Keratinocyte (primary cell): ENCODE results near the gene STIMATE. TPM values are rescaled to one million over a fixed set of nuclear protein-coding genes. Genes with fewer than 3 reads are reported as not detected.

Source experiments
- DNase-seq: peaks from one replicate; pipeline ENCODE4 v3.0.0-alpha.2; 2011; ENCODE audit warnings: low read depth, missing footprints, low spot score
- FAIRE-seq: peaks from 2 replicates; lab custom pipeline; 2011; peaks lifted over from hg19 to GRCh38; lab: Jason Lieb, UNC
- H2AFZ ChIP-seq: 2 replicates; pipeline ENCODE4 v1.6.0; 2012; ENCODE audit warnings: low read length, control low read depth, inconsistent platforms; ENCODE audit not compliant: control insufficient read depth
- H3K27ac ChIP-seq: 2 replicates; pipeline ENCODE4 v1.5.1; 2011; ENCODE audit warnings: low read length; ENCODE audit not compliant: control insufficient read depth, insufficient read depth
- H3K27me3 ChIP-seq: 3 replicates; pipeline ENCODE4 v1.6.0; 2011; ENCODE audit warnings: low read length; ENCODE audit not compliant: control insufficient read depth, insufficient read depth; ENCODE audit errors: extremely low read depth
- H3K36me3 ChIP-seq, 2 experiments: 2 replicates in 1 of 2; 3 replicates in 1 of 2; pipeline ENCODE4 v1.5.1; 2011; ENCODE audit warnings: low read length in 2 of 2, mild to moderate bottlenecking in 1 of 2; ENCODE audit not compliant: control insufficient read depth in 2 of 2, insufficient read depth in 2 of 2; ENCODE audit errors: extremely low read depth in 1 of 2
- H3K4me1 ChIP-seq: 3 replicates; pipeline ENCODE4 v1.5.1; 2011; ENCODE audit warnings: low read length; ENCODE audit not compliant: control insufficient read depth, insufficient read depth; ENCODE audit errors: extremely low read depth
- H3K4me2 ChIP-seq: 3 replicates; pipeline ENCODE4 v1.6.0; 2011; ENCODE audit warnings: low read depth, low read length; ENCODE audit not compliant: control insufficient read depth, insufficient read depth; ENCODE audit errors: extremely low read depth
- H3K4me3 ChIP-seq, 3 experiments: fragments of 200-600 bp in 1 of 3; sonication (generic) in 1 of 3; 2 replicates in 2 of 3; 3 replicates in 1 of 3; pipeline ENCODE4 v1.5.1; 2011 to 2016; ENCODE audit warnings: low read length in 3 of 3, mild to moderate bottlenecking in 3 of 3, control low read depth in 2 of 3, inconsistent platforms in 1 of 3, low read depth in 1 of 3, mixed read lengths in 1 of 3, mixed run types in 1 of 3, moderate library complexity in 1 of 3; ENCODE audit not compliant: control insufficient read depth in 2 of 3, insufficient read depth in 2 of 3; ENCODE audit errors: extremely low read depth in 1 of 3
- H3K79me2 ChIP-seq: 2 replicates; pipeline ENCODE4 v1.6.0; 2012; ENCODE audit warnings: low read length; ENCODE audit not compliant: control insufficient read depth, insufficient read depth
- H3K9ac ChIP-seq: 3 replicates; pipeline ENCODE4 v1.6.0; 2011; ENCODE audit warnings: low read length; ENCODE audit not compliant: control insufficient read depth, insufficient read depth; ENCODE audit errors: extremely low read depth
- H3K9me1 ChIP-seq: 3 replicates; pipeline ENCODE4 v1.6.0; 2011; ENCODE audit warnings: low read length; ENCODE audit not compliant: control insufficient read depth, insufficient read depth; ENCODE audit errors: extremely low read depth
- H3K9me3 ChIP-seq: 2 replicates; pipeline ENCODE4 v1.5.1; 2012; ENCODE audit warnings: low read depth, low read length; ENCODE audit not compliant: control insufficient read depth
- H4K20me1 ChIP-seq: 3 replicates; pipeline ENCODE4 v1.6.0; 2011; ENCODE audit warnings: low read length; ENCODE audit not compliant: control insufficient read depth, insufficient read depth; ENCODE audit errors: extremely low read depth
- CTCF ChIP-seq, 3 experiments: IDR thresholded peaks in 1 of 3; conservative IDR thresholded peaks in 1 of 3; optimal IDR thresholded peaks in 1 of 3; 2 replicates in 2 of 3; 3 replicates in 1 of 3; pipeline versions ENCODE3 to v1.5.1; 2011; ENCODE audit warnings: low read length in 3 of 3, mild to moderate bottlenecking in 3 of 3, moderate library complexity in 2 of 3, control low read depth in 1 of 3, inconsistent platforms in 1 of 3; ENCODE audit not compliant: insufficient read depth in 2 of 3; ENCODE audit errors: extremely low read depth in 1 of 3
- EZH2 ChIP-seq: IDR thresholded peaks from one replicate; pipeline ENCODE4 v1.6.1; 2012; ENCODE audit warnings: inconsistent platforms, mild to moderate bottlenecking, low read length, moderate library complexity
- dilution Hi-C: fragments of 300-500 bp; cut with MboI; formaldehyde crosslinking; loops from one replicate; pipeline ENCODE4 v1.7.0; 2020; ENCODE audit warnings: low sequenced_read_pairs; ENCODE audit not compliant: extremely low pct_ligation_motif_present
- polyA plus RNA-seq, 5 experiments: library from polyadenylated mRNA; depleted of rRNA in 3 of 5; stranded (reverse) in 3 of 5; stranded (forward) in 1 of 5; unstranded in 1 of 5; fragments of >200 nt; gene quantifications; 1 replicate in 1 of 5; 2 replicates in 3 of 5; 3 replicates in 1 of 5; pipeline versions ENCODE4 v1.2.1 to v1.2.3, GENCODE V29; 2011 to 2012; ENCODE audit warnings: missing spikeins in 2 of 5, low read depth in 1 of 5, low replicate concordance in 1 of 5

Gene STIMATE
- polyA plus RNA-seq, 1 donor (not counting 4 experiments of a cell fraction or from before 2014, with no cell fraction given), result 8.2 TPM

GRCh38 chr3:52860424-52860768, 37.0 kb downstream of the STIMATE start:
- FAIRE-seq, result no peak
- Histone ChIP-seq H3K4me2 (no peak overlapping the region), H3K4me1 (no peaks in the 10 kb centered on the region), H3K4me3 (no peak overlapping the region), H3K9me3 (no peaks in the 10 kb centered on the region), H3K9ac (no peak overlapping the region), H3K36me3 (peaks cover 0 to 2% of the 10 kb centered on the region in 2 experiments), H2AFZ (no peak overlapping the region), H3K9me1 (no peaks in the 10 kb centered on the region), H3K27me3 (no peaks in the 10 kb centered on the region), H3K27ac (no peak overlapping the region), H4K20me1 (no peaks in the 10 kb centered on the region), H3K79me2 (no peaks in the 10 kb centered on the region)
- dilution Hi-C loops, result no loop called here
- DNase-seq, result no peak
- TF ChIP-seq CTCF (optimal IDR thresholded peaks at IDR 0.05 in 1 of 3, IDR thresholded peaks at IDR 0.05 in 1 of 3, conservative IDR thresholded peaks at IDR 0.05 in 1 of 3; ENCODE audit: extremely low read depth in 1 of 3, insufficient read depth in 2 of 3, low read length in 3 of 3) (no peak), EZH2 (no peak)

GRCh38 chr3:52859686-52860423, 37.5 kb downstream of the STIMATE start:
- Histone ChIP-seq H3K27me3 (no peaks in the 10 kb centered on the region), H3K4me1 (no peaks in the 10 kb centered on the region), H3K36me3 (peaks cover 0 to 2% of the 10 kb centered on the region in 2 experiments), H3K9me1 (no peaks in the 10 kb centered on the region), H2AFZ (no peak overlapping the region), H3K9ac (no peak overlapping the region), H3K4me3 (no peak overlapping the region), H3K79me2 (no peaks in the 10 kb centered on the region), H3K4me2 (no peak overlapping the region), H4K20me1 (no peaks in the 10 kb centered on the region), H3K9me3 (no peaks in the 10 kb centered on the region), H3K27ac (no peak overlapping the region)
- DNase-seq (no peak), FAIRE-seq (no peak)
- TF ChIP-seq CTCF (optimal IDR thresholded peaks at IDR 0.05 in 1 of 3, IDR thresholded peaks at IDR 0.05 in 1 of 3, conservative IDR thresholded peaks at IDR 0.05 in 1 of 3; ENCODE audit: extremely low read depth in 1 of 3, insufficient read depth in 2 of 3, low read length in 3 of 3) (no peak), EZH2 (no peak)
- dilution Hi-C loops, result no loop called here
